ENCODE data around the gene DRD1. TPM values are rescaled to one million over a fixed set of nuclear protein-coding genes. Genes with fewer than 3 reads are reported as not detected.

DRD1 gene
- total and polyA plus RNA-seq, 2 of the 4 experiments (the other 2 are of a cell fraction) = 0.18 to 0.19 TPM

GRCh38 chr5:175466700-175467318 lies 22.8 kb upstream of the DRD1 start:
- Histone ChIP-seq H2BK15ac (ENCODE audit: low read depth, low read length) (no peak overlapping the region), H3K79me1 (ENCODE audit: low read depth in 1 of 2, low read length in 2 of 2) (no peaks in the 10 kb centered on the region), H3K36me3 (ENCODE audit: control insufficient read depth, insufficient read depth, low read length) (no peaks in the 10 kb centered on the region), H3K23ac (ENCODE audit: low read depth, low read length) (no peak overlapping the region), H3K4ac (ENCODE audit: low read depth, low read length) (no peak overlapping the region), H3K14ac (replicated peaks; ENCODE audit: low read depth, low read length) (no peak overlapping the region), H2BK120ac (ENCODE audit: low read depth, low read length) (no peak overlapping the region), H4K5ac (ENCODE audit: low read depth, low read length) (no peak overlapping the region), H3K18ac (ENCODE audit: low read depth, low read length) (no peak overlapping the region), H3K27ac (ENCODE audit: insufficient read depth, low read length) (no peak overlapping the region), H3K27me3 (ENCODE audit: control insufficient read depth, insufficient read depth, low read length) (peaks cover 8% of the 10 kb centered on the region; the same call in 1 of the 2 replicates), H2AK9ac (replicated peaks; ENCODE audit: low read depth, low read length, poor library complexity) (no peak overlapping the region), H4K8ac (ENCODE audit: low read depth in 2 of 2, low read length in 2 of 2) (no peak overlapping the region), H2AK5ac (ENCODE audit: low read depth, low read length) (no peak overlapping the region), H3K4me1 (ENCODE audit: control insufficient read depth, insufficient read depth, low read length) (peaks cover 2% of the 10 kb centered on the region; the same call in 1 of the 2 replicates), H3K9me1 (ENCODE audit: insufficient read depth, low read length) (no peaks in the 10 kb centered on the region), H3K9ac (ENCODE audit: low read depth, low read length) (no peak overlapping the region), H2BK20ac (ENCODE audit: low read depth, low read length) (no peak overlapping the region), H3K4me3 (ENCODE audit: insufficient read depth, low read depth, low read length) (no peak overlapping the region), H3K9me3 (ENCODE audit: control insufficient read depth, insufficient read depth, low read length) (no peaks in the 10 kb centered on the region), H3K4me2 (ENCODE audit: low read depth, low read length) (no peak overlapping the region; the same call in 1 of the 2 replicates), H4K20me1 (ENCODE audit: insufficient read depth, low read length) (no peaks in the 10 kb centered on the region), H2AFZ (replicated peaks; ENCODE audit: low read length, poor library complexity) (no peak overlapping the region), H4K91ac (ENCODE audit: insufficient read depth, low read depth, low read length) (no peak overlapping the region), H3K56ac (ENCODE audit: extremely low read depth, insufficient read depth, low read length) (no peak overlapping the region), H2BK5ac (ENCODE audit: low read depth, low read length, poor library complexity, severe bottlenecking) (no peak overlapping the region)
- in situ Hi-C loops (cut with MboI; ENCODE audit: low sequenced_read_pairs) = no loop called here
- dilution Hi-C loops (cut with HindIII; ENCODE audit: low sequenced_read_pairs, unreplicated experiment) = no loop called here
- TF ChIP-seq CHD1 (IDR thresholded peaks at IDR 0.05; ENCODE audit: low read depth, low read length) (no peak), FOS (IDR thresholded peaks at IDR 0.05; ENCODE audit: low read depth, low read length) (no peak), USF2 (IDR thresholded peaks at IDR 0.05; ENCODE audit: low read depth, low read length) (no peak), CEBPB (IDR thresholded peaks at IDR 0.05; ENCODE audit: low read depth, low read length) (no peak), MAFK (IDR thresholded peaks at IDR 0.05; ENCODE audit: low read depth, low read length) (no peak), RAD21 (IDR thresholded peaks at IDR 0.05; ENCODE audit: low read length) (no peak), CTCF (conservative IDR thresholded peaks at IDR 0.05; ENCODE audit: low read depth, low read length) (no peak)
- ChIA-PET CTCF (no interaction called here), POLR2A (ENCODE audit: unreplicated experiment) (no interaction called here)
- DNase-seq (no peak), ATAC-seq (ENCODE audit: low read depth) (peak; percentile 19; the same call in 1 of the 2 replicates)
- 40% methylated on average over 1 of the region's 5 CpGs; no CpG with 5 or more reads in 1 of the 2 experiments for WGBS, 2 experiments (ENCODE audit: extremely low coverage in 2 of 2, insufficient read length in 1 of 2)
- BruUV-seq (replicated peaks) = no TSS peak
- intact Hi-C loops (cut with micrococcal nuclease) = no loop called here

Measured in IMR-90 (cell line).